ENCODE results near the gene OPRM1.
"Not testable (repeated sequence)": the region's sequence is repeated elsewhere in the genome, so short reads cannot be mapped to it uniquely, and the experiment has no call there.

The OPRM1 gene

DNA sequence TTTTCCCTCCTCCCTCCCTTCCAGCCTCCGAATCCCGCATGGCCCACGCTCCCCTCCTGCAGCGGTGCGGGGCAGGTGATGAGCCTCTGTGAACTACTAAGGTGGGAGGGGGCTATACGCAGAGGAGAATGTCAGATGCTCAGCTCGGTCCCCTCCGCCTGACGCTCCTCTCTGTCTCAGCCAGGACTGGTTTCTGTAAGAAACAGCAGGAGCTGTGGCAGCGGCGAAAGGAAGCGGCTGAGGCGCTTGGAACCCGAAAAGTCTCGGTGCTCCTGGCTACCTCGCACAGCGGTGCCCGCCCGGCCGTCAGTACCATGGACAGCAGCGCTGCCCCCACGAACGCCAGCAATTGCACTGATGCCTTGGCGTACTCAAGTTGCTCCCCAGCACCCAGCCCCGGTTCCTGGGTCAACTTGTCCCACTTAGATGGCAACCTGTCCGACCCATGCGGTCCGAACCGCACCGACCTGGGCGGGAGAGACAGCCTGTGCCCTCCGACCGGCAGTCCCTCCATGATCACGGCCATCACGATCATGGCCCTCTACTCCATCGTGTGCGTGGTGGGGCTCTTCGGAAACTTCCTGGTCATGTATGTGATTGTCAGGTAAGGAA, at the start of gene OPRM1:
TSS of gene OPRM1 (plus strand) at position 10 of the 612 bp plus-strand sequence. CDS start at position 315, 305 bp downstream.
- no peak for DNase-seq (ENCODE audit: low read depth in 2 of 2)

DNA sequence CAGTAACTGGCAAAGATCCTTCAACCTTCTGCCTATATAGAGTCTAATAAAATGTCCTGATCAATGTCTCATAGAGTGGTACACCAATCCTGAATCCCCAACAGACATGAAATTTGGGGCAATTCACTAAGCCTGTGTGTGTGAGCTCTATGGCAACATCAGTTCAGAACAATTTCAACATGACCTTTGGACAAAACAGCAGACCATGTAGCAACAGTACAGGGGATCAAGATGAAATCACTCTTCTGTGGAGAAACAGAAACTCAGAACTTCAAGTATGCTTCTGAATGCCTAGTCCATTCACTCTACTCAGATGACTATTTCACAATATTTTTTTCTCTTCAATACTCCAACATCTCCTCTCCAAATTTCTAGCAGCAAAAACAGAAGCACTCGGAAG, 49.1 kb upstream of the OPRM1 start:
- DNase-seq (ENCODE audit: low read depth in 2 of 2): no peak

DNA sequence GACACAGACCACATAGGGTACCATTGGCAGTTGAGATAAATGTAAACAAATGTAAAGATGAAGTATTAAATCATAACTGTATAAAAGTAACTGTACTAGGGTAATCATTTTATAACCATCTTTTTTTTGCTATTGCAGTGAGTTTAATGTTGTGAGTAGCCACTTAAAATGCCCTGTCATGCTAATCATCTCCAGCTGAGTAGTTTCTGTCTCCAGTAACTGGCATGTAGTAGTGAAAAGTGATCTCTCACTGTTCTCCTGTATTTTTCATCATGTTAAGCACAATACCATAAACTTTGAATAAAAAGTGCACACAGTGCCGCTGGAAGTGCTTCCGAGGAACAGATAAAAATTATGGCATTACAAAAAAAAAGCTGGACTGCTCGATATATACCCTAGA, 45.0 kb upstream of the OPRM1 start:
- DNase-seq (ENCODE audit: low read depth in 2 of 2): no peak

DNA sequence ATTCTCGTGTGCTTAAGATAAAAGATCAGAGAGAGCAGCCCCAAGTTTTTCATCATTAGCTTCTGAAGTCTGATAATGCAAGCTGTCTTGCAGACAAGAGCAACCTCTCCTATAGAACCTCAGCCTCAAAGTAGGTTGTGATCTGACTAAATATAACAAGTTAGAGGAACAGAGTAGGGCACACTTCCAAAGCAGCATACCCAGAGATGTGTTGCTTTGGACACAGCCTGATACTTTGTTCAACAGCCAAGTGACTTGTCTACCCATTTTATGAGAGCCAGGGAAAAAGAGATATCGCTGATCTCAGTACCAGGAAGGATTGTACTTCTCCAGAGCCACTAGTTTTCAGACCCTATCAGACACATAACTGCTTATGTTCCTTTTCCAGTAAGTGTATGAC, 44.2 kb upstream of the OPRM1 start:
- no peak for DNase-seq (ENCODE audit: low read depth in 2 of 2)

DNA sequence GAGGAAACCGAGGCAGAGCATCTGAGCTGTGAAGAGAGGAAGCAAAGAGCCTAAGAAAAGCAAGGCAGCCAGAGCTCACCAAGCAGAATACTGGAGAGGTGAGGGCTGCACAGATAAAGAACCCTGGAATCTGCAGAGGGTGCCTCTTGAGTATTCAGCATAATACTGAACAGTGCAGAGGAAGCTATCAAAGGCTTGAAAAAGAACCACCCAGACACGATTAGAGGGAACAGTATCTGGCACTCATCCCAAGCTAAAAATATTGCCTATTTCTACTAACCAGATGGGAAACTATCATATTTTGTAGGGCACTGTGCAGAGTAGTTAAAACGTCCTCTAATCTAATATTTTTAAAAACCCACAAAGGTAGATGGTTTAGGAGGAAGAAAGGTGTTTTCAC, 41.8 kb upstream of the OPRM1 start:
- DNase-seq (ENCODE audit: low read depth in 2 of 2): no peak

DNA sequence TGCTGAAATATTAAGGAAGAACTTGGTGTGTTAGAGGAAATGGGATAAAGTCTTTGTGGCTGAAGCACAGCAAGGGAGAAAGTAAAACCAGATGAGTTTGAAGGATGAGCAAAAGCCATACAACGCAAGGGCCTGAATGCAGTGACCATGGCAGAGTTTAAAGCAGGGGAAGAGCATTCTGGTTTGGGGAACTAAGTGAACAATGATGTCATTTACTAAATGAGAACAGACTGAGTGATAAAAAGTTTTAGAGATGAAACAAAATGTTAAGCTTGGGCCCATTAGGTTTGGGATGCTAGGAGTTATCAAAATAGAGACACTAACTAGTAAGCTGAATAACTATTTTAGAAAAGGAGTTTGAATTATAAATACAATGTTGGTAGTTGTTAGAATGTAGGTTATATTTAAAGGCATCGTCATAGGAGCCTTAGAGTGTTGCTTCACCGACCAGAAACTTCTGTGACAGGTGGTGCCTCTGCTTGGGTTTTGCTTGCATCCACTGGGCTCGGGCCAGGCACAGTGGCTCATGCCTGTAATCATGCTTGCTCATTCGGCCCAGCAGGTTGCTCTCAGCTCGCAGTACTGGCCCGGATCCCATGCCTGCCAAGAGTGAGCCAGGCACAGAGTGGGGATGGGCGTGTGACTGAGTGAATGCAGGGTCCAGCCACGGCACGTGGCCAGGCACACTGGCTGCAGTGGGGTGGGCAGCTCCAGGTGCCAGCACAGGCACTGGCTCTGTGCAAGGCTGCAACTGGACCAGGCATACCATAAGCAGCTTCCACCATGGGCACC, 37.4 kb upstream of the OPRM1 start:
- no peak for DNase-seq (ENCODE audit: low read depth in 2 of 2)

DNA sequence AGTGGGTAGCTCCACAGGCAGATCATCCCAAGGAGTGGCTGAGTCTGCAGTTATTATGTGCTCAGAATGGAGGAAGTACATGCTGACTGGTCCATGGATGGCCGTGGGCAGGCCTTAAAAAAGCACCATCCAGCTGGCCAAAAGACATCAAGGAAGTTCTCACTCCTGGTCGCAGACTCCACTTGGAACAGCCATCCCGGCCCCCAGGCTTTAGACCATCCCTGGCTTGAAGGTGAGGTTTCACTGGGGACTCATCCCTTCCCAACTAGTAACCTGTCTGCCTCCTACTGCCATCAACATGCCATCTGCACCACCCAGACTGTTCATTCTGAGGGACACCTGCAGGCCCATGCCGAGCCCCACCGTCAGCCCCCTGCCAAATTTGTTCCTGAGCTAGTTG, 36.1 kb upstream of the OPRM1 start:
- DNase-seq (ENCODE audit: low read depth in 2 of 2): no peak

DNA sequence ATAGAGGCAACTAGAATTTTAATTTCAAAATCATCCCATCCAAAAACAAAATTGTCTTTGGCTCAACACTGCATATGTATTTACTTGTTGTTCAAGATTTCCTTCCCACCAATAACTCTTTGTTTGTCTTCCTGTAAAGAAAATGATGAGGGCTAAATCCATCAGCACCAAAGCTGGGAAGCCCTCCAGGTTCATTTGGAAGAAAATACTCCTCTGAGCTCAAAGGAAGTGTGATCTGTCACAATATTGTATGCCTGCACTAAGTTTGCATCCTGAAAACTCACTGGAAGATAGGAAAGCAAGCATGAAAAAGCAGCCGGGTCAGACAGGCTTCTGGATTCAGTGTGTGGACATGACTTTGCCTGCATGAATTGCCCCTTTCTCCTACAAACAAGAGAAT, 28.7 kb upstream of the OPRM1 start:
- no peak for DNase-seq (ENCODE audit: low read depth in 2 of 2)

DNA sequence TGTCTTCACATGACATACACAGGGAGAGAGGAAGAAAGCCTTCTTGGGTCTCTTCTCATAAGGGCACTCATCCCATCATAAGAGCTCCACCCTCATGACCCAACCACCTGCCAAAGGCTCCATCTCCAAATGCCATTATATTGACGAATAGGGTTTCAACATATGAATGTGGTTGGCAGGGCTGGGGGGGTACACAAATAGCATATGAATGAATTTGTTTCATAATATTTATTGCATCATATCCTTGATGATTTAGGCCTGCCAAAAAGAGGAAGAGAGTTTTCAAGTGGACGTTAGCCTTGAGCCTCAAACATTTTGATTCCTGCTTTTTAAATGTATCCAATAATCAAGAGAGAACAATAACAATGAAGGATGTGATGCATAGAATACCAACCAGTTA, 26.2 kb upstream of the OPRM1 start:
- no peak for DNase-seq (ENCODE audit: low read depth in 2 of 2)

DNA sequence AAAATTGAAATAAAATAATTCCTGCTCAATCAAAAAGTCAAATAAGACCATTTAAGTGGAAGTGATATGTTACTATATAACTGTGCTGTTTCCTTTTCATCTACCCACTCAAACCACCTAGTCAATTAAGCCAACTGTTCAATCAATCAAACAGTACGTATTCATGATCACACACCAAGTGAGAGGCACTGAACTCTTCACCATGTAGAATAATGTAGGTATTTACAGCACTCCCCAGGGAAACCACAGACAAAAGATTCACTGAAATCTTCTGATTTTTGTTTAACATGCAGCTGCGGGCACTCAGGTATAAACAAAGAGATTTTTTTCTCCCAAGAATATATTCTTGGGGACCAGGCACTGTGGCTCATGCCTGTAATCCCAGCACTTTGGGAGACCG, 21.3 kb upstream of the OPRM1 start:
- DNase-seq (ENCODE audit: low read depth in 2 of 2): no peak

DNA sequence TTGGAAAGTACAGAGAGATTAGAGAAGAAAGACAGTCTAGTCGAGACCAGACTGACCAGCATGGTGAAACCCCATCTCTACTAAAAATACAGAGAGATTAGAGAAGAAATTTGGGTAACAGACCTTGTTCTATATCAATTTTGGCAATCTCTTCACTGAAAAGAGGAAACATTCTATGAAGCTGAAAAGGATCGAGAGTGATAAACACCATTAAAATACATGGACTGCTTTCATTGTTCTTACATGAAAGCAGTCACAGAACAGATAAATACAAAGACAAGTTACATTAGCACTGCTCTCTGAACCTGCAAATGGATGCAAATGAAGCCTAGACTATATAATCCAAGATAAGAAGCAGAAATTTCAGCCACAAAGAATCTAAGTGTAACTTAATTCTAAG, 8.4 kb upstream of the OPRM1 start:
- DNase-seq (ENCODE audit: low read depth in 2 of 2): no peak

DNA sequence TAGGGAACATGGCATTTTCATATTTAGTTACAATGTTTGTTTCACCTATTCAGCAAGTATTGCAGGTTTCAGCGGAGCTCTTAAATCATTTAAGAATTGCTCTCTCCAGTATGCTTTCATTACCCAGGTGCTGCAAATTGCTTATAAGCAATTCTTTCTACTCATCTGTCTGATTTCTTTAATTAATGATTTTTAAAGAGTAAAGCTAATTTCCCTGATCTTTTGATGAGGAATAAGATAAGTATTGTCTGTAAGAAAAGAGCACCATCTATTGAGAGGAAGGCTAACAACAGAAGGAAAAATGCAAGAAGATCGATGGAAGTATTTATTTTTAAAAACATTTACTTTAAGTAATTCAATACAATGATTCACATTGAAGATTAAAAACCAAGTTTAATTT, 2.0 kb downstream of the OPRM1 start:
- no peak for DNase-seq (ENCODE audit: low read depth in 2 of 2)

DNA sequence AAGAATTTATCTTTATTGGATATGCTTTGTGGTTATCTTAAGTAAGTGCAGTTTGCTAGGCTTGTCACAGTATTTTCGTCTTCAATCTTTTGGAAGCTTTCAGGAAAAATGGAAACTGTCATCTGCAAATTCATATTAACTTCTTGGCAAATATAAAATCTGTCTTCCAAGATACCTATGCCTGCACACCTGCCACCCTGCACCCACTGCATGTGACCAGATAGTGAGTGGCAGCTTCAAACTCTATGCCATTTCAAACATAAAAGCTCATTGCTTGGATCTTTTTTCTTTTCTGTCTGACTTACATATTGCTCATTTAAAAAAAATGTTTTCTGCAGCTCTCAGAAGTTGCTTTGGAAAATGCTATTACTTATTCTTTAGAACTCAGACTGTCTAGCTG, 14.1 kb downstream of the OPRM1 start:
- no peak for DNase-seq (ENCODE audit: low read depth in 2 of 2)

DNA sequence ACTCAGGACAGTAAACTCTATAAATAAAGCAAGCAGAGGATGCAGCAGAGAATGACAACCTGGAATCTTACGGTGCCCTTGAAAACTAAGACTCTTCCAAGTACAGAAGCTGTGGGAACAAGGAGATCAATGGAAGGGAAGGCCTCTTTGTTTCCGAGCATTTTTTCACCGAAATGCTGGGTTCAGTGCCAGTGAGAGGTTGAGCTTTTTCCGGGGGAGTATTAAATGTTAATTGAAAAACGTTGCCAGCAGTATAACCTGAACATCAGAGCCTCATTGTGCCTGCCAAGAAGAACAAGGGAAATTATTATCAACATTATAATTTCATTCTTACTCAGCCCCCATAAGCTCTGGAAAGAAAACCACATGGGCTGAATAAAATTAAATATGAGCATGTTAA, 17.5 kb downstream of the OPRM1 start:
- no peak for DNase-seq (ENCODE audit: low read depth in 2 of 2)

DNA sequence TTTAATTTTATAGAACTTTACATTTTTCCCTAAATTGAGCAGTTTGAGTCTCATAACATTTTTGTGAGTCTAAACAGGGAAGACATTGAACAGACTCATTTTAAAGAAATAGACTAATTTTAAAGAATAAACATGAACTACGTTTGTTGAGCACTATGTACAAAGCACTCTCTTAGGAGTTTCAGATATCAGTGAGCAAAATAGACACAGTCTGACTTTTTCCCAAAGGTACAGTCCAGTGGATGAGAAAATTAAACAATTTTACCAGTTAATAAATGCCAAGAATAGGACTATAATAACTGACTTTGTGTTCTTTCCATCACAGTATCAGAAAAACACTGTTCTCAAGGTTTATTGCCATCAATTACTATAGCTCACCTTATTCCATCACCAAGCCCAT, 18.1 kb downstream of the OPRM1 start:
- DNase-seq (ENCODE audit: low read depth in 2 of 2): no peak

DNA sequence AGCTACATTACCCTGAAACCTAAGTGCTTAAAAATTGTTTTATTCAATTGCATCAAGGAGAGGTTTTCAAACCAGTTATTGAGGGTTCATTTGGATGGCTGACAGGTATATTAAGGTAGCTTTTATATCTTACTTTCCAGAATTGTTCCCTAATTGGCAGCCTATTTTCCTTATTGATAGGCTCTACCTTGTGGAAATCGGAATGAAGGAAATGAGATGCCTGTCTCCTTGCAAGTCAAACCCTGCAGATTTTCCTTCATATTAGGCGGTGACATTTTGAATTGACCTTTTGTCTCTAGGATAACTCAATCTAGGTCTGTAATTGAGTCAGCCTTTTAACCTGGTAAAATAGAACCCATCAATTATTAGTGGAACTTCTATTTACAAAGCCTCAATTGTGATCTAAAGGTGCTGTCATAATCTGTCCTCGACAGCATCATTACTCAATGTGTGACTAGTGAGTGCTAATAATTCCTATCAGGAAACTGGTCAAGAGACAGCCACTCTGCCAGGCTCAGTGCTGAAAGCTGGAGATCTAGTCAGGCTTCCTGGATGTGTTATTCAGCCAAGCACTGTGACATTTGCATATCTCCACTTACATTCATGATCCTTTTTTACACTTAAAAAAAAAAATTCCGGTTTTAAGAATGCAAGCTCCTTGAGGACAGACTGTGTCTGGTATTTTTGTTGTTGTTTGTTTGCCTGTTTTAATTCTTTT, 20.1 kb downstream of the OPRM1 start:
- no peak for DNase-seq (ENCODE audit: low read depth in 2 of 2)

DNA sequence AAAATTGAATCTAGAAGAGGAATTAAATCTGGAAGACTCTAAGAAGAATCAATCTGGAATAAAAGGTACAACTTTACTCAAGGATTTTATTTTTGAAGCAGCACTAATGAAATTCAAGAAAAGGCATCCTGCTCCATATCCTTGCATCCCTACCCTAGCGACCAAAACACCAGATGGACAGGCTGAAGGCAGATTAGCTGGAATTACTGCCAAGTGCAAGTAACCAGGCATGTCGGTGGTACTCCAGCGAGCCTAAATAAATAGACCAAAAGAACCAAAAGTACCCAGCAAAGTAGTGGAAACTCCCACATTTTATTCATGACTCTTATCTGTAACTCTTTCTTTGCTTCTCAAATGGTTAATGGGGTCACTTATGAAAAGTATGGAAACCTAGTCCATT, 21.0 kb downstream of the OPRM1 start:
- no peak for DNase-seq (ENCODE audit: low read depth in 2 of 2)

DNA sequence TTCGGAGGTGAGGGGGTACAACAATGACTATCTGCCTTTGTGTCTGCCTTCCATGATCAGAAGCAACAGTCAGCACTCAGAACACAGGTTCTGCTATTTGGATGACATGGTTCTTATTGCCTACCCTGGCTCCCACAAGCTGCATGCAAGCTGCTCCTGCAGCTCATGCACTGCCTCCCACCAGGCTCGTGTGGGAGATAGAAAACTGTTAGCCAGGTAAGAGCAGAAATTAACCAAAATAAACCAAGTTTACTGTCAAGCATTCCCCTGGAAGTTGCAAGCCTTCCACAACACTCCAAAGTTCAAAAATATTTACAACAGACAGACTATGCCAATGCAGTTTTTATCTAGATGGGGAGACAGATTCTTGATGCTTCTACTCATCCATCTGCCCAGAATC, 31.0 kb downstream of the OPRM1 start:
- DNase-seq (ENCODE audit: low read depth in 2 of 2): no peak

DNA sequence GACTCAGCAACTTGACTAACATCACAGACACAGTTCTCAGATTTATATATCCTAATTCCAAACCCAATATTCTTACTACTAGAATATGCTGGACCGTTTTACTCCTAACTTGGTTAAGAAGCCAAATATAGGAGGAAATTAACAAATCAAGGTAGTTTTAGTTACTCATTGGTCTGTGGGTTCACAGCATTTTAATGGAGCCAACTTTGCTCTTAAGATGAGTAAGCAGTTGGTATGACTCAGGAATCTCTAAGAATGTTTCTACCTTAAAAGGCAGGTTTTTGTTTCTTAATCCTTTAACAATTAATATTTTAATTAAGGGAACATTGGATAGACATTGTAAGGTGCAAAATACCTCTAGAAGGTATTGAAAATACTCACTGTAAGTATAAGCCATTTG, 31.6 kb downstream of the OPRM1 start:
- no peak for DNase-seq (ENCODE audit: low read depth in 2 of 2)

DNA sequence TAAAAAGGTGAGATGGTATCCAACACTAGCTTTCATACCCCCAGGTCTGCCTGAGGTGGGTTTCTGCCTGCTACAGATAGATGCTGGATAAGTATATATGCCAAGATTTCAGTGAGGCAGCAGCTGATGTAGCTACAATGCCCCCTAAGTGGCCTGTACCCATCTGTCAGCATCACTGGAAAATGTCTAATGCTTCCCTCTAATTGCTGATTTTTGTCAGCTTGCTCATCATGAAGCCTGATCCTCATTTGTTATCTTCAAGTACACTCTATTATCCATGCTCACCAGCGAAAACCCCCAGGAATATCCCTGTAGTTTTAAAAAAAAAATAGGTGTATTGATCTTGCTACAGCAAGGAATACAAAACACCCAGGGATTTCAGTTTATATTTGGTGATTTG, 32.2 kb downstream of the OPRM1 start:
- DNase-seq (ENCODE audit: low read depth in 2 of 2): no peak

DNA sequence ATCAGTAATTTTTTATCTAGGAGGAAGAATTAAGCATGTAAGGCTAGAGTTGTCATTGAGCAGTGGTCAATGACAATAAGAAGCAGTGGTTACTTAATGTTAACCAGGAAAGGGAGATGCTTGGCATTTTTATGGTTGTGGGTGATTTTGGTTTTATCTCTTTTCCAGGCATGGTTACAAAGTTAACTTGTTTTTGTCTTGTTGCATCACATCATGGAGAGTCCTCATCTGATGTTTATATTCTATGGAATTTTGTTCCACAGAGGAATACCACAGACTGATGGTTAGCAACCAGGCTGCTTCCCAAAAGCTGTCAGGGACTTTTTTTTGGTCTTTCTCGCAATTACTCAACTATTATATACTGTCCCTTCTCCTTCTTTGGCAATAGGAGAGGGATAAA, 32.7 kb downstream of the OPRM1 start:
- no peak for DNase-seq (ENCODE audit: low read depth in 2 of 2)

DNA sequence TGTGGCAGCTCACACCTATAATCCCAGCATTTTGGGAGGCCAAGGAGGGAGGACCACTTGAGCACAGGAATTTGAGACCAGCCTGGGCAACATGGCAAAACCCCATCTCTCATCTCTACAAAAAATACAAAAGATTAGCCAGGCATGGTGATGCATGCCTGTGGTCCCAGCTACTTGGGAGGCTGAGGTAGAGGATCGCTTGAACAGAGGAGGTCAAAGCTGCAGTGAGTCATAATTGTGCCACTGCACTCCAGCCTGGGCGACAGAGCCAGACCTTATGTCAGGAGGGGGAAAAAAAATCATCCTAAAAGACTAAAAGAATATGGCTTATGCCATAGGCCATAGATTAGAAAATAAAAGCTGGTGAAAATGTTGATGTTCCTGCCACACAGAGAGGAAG, 39.6 kb downstream of the OPRM1 start:
- not testable (repeated sequence) for DNase-seq (ENCODE audit: low read depth in 2 of 2)

Data from fibroblast of skin of left biceps (primary cell).